H54 (cell line): ENCODE measurements around the gene PTPRK.

Experiments used
- DNase-seq: peaks from one replicate; pipeline ENCODE4 v3.0.0; 2011; ENCODE audit warnings: low spot score, mixed read lengths; ENCODE audit not compliant: insufficient read length
- FAIRE-seq: peaks from 3 replicates; lab custom pipeline; 2011; peaks lifted over from hg19 to GRCh38; lab: Jason Lieb, UNC
- POLR2A ChIP-seq: IDR thresholded peaks from 2 replicates; pipeline ENCODE4 v1.6.1; 2011; ENCODE audit warnings: low read depth, mild to moderate bottlenecking, low read length

Gene PTPRK

DNA sequence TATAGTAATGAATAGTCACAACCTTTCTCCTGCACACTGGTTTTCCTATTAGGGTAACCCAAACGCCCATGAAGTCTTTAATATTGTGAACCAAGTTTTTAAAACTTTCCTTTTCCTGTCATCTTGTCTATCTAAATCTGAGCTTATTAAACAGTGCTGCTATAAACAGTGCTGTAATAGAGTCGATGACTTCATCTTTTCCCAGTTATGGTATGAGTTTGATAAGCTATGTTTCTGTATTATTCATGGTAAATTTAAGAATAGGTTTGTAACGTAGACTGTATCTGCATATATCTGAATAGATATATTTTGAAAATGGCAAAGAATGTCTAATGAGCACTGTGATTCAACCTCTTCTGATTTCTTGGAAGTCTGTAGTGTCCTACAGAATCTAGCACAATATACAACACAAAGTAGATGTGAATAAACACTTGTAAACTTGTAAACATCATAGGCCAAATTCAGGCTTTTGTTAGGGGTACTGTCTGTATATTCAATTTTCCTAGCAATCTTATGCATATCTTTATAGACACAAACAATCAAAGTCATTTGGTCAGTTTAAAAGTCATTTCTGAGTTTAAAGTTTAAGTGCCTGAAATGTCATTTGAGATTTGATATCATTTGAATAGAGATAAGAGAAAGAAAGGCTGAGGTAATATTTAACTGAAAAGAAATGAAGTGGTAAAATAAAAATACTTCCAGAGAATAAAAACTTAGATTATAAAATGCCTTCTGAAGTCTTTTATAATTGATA lies 155.5 kb downstream of the PTPRK start:
- no peak for FAIRE-seq
- no peak for TF ChIP-seq POLR2A
- no peak for DNase-seq

DNA sequence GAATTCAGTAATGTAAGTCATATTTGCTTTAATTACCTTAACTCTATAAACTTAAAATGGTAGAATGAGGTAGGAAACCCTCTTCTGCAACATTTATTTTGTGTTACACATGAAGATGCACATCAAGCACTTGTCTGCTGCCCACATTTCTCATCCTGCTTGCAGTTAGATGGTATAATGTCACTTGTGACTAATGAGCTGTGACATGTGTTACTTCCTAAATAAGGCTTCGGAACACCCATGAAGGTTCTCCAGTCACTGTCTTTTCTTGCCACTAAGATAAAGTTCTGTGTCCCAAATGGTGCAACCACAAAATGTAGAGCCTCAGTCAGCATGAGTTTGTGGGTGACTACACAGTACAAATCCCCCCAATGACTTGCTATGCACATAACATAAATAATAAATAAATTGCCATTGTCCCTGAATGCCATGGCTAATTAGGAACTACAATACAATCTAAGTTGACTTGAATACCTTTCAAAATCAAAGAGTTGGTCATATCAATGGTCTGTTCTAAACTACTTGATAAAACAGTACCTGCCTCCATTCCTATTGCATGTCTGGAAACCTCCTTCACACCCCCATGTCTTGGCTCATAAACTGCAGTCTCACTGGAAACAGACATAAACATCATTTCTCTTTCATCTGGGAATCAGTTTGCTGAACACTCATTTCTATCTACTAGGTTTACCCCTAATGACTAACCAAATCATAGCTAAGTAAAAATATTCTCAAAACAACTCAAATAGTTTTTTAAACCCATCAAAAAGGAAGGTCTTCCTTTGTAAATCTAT lies 157.2 kb downstream of the PTPRK start:
- FAIRE-seq (no peak), DNase-seq (no peak)
- TF ChIP-seq POLR2A: no peak

DNA sequence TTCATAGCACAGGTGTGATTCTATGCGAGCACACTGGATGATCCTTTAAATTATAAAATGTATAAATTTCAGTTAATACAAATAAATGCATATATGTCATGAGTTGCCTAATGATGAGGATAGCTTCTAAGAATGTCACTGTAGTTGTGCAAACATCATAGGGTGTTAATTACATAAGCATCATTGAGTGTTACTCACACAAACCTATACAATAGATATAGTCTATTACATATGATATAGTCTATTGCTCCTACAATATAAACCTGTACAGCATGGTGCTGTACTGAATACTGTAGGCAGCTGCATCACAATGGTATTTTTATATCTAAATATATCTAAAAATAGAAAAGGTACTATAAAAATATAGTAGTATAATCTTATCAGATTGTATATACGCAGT lies 159.0 kb downstream of the PTPRK start:
- FAIRE-seq (no peak), DNase-seq (no peak)
- TF ChIP-seq POLR2A: no peak

DNA sequence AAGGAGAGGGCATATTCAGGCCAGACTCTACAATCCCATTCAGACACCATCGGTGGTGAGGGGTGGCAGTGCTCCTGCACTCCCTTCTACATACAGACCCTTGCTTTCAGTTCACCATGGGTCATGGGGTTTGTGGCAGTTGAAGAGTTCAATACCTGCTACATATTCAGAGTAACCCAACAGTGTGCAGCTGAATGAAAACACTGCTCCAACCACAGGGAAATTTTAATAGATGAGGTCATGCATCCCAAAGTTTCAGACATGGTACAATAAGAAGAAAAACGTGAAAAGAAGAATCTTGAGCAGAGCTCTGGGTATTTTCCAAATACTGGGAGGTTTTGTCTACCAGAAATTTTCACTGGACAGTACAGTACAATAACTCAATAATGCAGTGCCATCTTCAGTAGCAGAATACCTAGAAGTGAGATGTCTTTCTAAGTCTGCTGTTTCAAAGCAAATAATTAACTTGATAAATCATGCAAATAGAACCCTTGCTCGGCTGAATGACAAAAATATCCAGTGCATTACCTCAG lies 162.1 kb downstream of the PTPRK start:
- TF ChIP-seq POLR2A: no peak
- no peak for DNase-seq
- no peak for FAIRE-seq

DNA sequence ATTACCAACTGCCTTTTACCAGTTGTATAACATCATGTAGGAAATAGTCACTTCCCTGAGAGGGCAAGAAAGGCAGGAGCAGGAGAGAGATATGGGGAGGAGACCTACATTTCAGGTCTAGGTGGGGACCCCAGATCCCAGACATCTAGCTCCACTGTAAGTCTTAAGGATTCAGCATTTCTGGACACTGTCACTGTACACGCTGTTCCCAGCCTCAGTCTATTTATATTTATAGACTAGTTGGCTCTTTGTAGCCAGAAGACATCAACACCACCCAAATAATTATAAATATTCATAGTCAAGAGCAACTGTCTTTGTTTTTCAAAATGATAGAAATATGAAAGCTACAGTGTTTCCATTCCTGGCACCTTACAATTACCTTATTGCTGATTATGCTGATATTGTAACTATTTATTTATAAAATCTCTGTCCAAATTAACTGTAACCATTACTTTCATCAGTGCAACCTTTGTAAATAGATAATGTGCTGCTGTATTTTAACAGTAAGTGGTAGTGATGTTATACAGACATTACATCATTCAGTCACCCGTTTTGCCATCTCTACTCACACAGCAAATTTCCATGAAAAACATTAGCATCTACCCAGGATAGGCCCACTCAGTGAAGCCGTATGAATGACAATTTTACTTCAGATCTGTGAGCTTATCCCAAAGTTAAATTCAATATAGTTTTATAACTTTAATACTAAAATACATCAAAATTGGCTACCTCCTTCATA lies 162.8 kb downstream of the PTPRK start:
- no peak for TF ChIP-seq POLR2A
- no peak for FAIRE-seq
- no peak for DNase-seq

DNA sequence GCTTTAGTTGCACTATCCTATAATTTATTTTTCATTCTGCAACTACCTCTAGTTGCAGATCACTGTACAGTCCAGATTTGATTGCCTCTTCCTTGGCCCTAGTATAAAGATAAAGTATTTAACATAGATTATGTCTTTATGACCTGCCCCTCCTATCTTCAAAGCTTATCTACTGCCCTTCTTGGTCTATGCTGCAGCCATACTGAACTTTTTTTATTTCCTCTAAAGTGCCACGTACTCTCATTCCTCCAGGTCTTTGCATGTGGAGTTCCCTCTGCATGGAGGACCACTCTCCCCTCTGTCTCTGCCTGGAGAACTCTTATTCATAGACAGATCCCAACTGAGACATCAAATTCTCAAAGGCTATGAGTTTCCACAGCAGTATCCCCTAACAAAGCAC lies 168.0 kb downstream of the PTPRK start:
- FAIRE-seq (no peak), DNase-seq (no peak)
- TF ChIP-seq POLR2A: no peak

DNA sequence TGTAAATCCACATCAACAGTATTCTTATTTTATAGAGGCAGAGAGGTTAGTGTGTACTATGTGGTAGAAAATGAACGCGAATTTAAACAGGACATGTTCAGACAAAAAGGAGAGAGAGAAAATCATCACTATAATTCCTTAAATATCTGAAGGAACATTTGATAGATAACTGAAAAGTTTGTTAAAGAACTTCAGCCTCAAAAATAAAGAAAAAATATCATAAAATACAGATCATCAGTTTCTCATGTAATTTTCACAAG lies 169.2 kb downstream of the PTPRK start:
- DNase-seq (no peak), FAIRE-seq (no peak)
- no peak for TF ChIP-seq POLR2A

DNA sequence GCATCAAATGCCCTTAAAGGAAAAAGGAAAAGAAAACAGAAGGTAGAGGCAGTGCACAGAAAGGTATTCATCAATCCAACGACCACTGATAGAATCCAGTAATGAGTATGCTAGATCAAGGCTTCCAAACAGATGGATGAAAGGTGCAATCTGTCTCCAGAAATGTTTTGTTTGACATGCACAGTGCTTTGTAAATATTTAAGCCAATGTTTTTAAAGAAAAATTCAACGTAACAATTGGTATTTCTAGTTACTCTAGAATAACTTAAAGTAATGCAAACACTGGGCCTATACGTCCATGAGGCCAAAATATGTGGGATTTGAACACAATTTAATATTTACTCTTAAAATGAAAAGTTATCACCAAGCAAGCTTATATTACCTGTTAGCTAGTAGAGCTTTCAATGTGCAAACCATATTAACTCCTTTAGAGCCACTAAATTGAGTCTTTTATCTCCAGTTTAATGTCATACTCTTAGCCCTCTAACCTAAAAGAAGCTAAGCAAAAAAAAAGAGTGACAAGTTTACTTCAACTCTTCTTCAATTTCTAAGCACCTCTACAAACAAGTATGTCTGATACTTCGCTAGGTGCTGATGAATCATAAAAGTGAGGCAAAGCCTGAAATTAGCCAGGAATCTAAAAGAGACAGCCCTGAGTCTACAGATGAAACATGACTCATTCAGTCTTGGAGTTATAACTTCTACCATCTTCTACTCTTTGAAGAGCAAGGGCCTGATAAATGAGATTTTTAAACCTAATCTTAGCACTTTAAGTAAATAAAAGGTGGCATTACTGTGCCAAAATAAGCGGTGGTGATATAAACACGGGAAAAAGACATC lies 169.8 kb downstream of the PTPRK start:
- FAIRE-seq (no peak), DNase-seq (peak; percentile 2)
- no peak for TF ChIP-seq POLR2A

DNA sequence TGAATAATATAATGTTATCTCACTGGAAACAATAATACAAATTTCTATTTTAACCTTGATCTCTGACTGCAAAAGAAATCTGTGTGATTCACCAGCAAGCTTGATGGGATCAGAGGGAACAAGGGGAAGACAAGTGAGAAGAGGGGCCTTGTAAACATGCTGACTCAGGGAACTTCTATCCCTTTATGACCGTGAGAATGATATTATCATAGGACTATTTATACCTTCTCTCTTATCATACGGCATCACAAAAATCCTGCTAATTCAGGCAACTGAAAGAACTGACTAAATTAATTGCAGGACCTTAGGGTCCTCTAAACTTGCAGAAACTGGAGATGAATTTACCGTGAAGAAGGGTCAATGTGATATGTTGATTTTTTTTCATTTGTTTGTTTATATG lies 173.3 kb downstream of the PTPRK start:
- DNase-seq (no peak), FAIRE-seq (no peak)
- no peak for TF ChIP-seq POLR2A

DNA sequence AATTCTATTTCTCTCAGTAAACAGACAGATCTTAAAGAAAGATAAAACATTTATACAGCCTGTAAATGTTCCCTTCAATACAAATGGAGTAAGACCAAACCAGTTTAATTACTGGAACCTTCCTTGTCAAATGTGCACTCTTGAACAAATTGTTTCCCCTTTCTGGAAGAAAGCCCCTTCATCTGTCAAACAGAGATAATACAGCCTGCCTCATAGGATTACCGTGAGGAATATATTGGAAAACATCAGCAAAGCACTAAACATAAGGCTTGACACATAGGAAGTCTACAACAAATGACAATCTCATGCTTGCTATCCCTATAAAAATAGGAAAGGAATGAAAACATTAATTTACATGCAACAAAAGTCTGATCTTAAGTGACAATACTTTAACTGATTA lies 173.8 kb downstream of the PTPRK start:
- TF ChIP-seq POLR2A: no peak
- DNase-seq (no peak), FAIRE-seq (no peak)

DNA sequence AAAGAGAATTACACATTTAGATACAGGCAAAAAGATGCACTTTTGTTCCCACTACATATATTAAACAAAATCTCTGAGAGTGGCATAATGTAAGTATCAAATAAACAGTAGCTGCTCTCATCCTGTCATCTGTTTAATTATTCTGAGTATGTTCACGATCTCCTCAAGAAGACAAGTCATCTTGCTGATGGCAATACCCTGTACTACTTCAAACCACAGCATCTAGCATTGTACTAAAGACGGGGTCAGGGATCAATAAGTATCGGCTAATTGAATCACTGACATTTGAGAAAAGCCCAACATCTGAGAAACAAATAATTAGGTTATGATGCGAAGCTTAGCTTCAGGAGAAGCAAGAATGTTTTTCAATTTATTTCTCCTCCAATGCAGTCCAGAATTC lies 175.1 kb downstream of the PTPRK start:
- FAIRE-seq: no peak
- TF ChIP-seq POLR2A: no peak
- DNase-seq: no peak

DNA sequence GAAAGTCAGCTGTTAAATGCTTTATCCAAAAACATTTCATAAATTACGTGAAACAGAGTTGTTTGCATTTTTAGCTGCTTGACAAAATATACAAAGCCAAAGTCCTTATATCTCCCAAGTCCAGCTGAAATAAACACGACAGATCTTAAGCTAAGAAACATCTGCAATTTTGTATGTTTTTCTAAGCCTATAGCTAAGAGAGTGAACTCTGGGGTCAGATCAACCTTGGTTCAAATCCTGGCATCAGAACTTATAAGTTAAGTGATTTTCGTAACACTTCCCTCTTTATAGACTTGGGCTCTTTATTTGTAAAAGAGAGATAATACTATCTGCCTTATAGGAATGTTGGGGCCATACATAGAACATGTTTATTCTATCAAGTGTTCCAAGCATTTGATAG lies 176.7 kb downstream of the PTPRK start:
- no peak for FAIRE-seq

DNA sequence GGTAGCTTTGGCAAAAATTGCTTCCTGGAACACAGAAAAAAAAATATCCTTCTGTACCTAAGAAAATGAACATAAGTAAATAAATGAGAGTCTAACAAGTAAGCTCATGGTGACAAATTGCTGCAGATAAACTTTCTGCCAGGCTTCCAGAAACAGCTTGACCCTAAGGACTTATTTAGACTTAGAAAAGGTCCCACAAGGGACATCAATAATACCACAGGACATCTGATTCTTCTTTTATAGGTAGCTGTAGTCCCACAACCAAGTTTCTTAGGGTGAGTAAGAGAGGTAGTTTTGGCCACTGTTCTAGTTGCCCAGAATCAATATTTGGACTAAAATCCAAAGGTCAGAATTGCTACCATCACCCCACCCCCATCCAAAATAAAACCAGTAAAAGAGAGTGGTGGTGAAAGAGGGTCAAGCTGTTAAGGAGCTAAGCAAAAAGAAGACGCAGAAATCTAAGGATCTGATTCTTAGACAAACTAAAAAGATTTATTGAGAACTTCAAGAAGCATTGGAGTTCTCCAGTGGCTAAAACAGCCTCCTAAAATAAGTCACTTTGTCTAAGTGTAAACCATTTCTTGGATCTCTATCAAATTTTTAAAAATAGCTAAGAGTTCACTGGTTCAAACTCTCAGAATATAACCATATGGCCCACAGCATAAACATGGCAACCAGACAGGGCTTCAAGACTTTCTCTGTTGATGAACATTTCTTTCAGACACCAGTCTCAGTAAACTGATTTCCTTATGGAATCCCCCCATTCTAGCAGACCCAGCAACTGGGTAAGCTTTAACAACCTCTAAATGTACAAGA lies 180.6 kb downstream of the PTPRK start:
- TF ChIP-seq POLR2A: no peak
- FAIRE-seq (no peak), DNase-seq (no peak)

More for the DNA sequence above, 176.7 kb downstream of the PTPRK start:
- no peak for DNase-seq
- no peak for TF ChIP-seq POLR2A
